Measurements from ENCODE around the gene IDH3G.
"Not testable (repeated sequence)": the region's sequence is repeated elsewhere in the genome, so short reads cannot be mapped to it uniquely, and the experiment has no call there.

Gene IDH3G

DNA sequence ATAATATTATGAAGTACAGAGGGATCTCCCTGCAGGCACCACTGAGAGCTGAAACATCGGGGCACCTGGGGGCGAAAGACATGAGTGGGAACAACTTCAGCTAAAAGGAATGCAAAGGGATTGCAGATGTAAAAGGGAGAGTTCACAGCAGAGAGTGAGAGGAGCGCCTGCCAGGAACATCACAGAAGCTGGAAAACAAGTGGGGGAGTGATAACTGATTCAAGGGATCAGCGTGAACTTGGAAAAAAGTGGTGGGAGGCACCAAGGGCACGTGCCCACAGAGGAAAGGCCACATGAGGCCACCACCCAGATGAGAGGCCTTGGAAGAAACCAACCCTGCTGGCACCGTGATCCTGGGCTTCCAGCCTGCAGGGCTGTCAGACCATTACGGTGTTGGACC lies 45.2 kb downstream of the IDH3G start:
- DNase-seq = not testable (repeated sequence)

DNA sequence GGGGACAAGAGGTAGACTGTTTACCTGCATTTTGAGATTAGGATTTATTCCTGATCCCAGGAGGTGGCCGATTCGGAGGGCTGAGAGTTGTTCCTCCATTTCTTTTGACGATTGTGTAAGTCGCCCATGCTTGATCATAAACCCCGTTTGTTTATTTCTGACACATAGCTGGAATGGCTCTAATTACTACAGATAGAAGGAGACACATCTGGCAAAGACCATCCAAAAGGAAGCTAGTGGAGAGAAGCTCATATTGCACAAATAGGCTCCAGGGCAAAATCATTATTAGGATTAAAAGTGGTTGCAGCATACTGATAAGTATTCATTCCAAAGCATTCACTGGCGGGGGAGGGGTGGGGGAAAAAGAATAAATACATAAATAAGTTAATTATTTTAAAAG lies 47.2 kb downstream of the IDH3G start:
- DNase-seq = not testable (repeated sequence)

DNA sequence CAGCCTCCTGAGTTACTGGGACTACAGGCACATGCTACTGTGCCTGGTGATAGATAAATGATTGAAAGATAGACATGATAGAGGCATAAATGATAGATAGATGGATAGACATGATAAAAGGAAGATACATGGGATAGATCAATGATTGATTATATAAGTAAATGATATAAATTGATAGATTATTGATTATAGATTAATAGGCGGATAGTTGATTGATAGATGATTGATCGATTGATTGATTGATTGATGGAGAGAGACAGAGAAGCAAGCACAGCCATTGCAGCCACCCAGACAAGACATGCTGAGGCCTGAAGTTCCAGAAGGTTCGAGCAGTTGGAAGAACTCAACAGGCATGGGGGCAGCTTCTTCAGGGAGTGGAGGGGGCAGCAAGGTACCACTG lies 47.8 kb downstream of the IDH3G start:
- DNase-seq = no peak

DNA sequence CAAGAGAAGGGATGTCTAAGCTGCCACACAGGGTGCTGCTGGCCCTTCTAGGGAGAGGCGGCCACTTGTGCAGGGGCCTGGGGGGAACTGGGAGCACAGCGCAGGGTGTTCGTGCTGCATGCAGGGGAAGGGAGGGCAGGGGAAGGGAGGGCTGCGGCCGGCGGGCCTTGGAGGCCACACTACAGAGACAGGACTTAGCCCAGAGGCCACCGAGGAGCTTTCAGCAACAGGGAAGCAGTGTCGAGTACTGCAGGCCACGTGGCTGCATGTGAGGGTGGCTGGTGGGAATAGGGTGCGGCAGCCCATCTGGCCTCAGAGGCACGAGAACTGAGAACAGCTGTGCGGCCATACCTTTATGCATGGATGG lies 49.1 kb downstream of the IDH3G start:
- not testable (repeated sequence) for DNase-seq

DNA sequence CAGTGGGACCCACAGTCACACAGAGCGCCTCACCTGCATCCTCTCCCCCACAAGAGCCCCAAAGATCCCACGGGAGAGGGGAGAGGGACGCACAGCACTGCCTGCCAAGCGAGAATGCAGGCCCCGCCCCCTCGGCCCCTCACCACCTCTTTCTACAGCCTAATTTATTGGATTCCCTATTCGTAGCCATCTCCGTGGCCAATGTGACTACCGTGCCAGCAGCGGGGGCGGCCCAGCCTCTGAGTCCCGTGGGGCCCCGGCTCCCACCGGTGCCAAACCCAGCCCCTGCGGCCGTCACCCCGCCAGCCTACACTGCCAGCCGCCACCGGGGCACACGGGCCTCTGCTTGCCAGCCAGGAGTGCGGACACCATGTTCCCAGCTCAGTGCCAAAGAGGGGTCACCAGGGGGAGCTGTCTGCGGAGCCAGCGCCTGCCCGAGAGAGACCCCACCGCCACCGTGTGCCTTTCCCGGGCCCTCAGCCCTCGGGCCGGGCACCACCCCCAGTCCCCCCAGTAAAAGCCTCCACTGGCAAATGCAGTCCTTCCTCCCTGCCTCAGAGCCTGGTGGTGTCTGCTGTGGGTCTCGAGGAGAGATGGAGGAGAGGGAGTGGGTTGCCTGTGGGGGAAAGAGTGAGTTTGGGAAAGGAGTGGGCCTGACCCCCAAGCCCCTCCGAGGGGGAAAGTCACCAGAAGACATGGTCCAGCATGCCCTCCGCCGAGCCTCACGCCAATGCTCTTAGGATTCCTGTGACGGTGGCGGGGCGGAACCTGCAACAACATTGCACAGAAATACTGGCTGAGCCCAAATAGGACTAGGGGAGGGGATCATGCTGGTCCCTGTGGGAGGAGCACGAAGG lies 49.7 kb downstream of the IDH3G start:
- DNase-seq = no peak

DNA sequence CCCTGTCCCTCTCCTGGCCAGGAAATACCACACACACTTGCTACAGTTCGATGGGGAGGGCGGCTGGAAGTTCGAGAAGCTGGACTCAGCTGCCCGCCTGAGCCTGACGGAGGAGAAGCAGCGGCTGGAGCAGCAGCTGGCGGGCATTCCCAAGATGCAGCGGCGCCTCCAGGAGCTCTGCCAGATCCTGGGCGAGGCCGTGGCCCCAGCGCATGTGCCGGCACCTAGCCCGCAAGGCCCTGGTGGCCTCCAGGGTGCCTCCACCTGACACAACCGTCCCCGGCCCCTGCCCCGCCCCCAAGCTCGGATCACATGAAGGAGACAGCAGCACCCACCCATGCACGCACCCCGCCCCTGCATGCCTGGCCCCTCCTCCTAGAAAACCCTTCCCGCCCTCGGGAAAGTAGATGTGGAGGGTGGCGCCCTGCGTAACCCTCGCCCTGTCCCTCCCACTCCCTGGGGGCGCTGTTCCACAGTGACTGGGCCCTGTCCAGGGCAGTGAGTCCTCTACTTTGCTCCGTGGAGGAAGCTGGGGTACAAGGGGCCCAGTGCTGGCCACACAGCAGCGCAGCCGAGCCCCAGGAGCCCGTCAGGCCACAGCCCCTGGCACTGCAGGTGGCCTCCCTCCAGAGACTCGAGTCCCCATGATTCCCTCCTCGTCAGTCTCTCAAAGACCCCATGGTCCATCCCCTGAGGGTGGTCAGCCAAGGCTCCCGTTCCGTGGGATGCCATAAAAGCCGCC lies 50.5 kb downstream of the IDH3G start:
- not testable (repeated sequence) for DNase-seq

DNA sequence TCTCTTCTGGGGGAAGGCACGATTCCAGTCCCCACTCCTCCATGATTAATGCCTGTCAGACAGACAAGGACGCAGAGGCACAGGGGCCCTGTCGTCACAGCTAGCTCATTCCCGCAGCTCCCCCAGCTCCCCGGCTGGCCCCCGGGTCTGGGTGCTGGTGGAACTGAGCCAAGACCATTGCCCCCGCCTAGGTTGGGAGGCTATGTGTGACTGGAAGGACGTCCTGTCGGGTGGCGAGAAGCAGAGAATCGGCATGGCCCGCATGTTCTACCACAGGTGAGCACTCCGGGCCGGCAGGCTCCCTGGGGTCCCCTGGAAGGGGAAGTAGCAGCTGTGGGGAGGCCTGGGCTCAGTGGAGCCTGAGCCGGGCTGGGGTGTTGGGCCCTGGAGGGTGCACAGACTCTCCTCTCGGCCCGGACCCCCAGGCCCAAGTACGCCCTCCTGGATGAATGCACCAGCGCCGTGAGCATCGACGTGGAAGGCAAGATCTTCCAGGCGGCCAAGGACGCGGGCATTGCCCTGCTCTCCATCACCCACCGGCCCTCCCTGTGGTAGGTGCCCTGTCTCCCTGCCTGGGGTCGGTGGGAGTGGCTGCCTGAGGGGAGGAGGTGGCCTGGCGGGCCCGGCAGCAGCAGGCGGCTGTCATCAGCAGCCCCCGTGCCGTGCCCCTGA lies 51.2 kb downstream of the IDH3G start:
- DNase-seq = not testable (repeated sequence)

DNA sequence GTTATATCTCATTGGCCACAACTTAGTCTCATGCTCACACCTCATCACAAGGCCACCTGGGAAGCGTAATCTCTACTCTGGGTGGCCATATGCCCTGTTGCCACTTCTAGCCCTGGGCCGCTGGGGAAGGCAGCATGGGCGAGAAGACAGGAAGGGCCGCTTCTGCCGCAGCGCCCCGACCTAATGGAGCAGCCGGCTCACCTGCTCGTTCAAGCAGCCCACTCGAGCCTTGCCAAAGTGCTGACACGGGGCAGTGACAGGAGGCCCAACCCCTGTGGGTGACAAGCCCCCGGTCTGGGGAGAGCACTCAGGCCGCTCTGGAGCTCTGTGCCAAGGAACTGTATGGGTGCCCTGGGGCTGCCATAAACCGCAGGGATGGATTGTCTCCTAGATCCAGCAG lies 52.1 kb downstream of the IDH3G start:
- not testable (repeated sequence) for DNase-seq

DNA sequence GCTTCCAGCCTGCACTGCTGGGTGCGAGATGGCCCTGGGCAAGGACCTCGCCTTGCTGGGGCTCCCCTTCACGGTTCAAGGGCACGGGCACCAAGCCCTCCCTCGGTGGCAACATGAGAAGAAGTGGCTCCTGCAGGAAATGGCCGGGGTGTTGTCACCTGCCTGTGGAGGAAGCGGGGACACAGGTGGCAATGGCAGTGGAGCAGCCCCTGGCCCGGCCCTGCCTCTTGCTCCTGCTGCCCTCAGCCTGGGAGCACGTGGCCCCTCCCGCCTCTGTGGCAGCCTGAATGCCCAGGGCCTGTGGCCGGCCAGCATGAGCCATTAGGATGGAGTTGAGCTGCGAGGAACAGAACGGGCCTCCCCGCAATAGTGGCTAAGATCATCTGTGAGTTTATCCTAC lies 52.7 kb downstream of the IDH3G start:
- DNase-seq = no peak

DNA sequence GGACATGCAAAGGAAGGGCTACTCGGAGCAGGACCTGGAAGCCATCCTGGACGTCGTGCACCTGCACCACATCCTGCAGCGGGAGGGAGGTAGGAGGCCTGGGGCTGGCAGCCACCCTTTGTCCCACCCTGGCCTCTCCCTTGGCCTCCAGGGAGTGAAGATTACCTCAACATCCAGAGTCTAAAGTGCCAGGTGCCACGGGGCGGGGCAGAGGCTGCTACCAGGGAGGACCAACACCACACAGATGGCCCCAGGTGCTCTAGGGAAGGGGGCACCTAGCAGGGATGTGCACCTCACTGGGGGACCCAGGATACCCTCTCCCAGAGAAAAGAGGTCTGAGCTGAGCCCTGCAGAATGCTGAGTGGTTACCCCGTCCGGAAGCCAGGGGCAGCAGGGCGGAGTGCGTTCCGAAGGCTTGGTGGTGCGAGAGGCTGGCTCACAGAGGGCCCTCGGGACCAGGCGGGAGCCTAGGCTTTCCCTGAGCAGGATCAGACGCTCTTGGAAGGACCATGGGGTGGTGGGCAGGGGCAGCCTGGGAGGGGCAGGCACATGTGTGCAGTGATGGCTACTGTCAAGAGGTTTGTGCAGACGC lies 53.4 kb downstream of the IDH3G start:
- no peak for DNase-seq

DNA sequence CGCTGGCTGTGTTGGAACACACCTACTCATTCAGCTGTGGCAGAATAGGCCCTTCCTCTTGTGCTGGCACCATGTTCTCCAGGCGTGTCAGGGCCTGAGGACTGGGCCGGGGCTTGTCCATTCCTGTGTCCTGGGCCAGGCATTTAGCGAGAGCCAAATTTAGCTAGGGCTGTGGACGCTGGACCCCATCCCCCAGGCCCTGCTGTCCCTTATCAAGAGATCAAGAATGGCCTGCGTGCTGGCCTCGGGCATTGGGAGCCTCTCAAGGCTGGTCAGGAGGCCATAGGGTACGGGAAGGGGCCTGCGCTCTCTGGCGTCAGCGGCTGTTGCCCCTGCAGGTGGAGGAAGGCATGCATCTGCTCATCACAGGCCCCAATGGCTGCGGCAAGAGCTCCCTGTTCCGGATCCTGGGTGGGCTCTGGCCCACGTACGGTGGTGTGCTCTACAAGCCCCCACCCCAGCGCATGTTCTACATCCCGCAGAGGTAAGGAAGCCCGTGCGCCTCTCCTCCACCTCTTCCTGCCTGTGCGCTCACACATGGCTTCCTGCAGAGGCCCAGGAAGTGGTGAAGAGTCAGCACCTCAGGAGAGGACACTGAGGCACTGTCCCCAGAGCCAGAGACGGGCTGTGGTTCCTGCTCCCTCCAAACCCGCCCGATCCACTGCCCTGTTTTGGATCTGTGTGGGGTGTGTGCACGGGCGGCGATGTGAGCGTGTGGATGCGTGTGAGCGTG lies 54.3 kb downstream of the IDH3G start:
- DNase-seq = peak; percentile 17 to 25

DNA sequence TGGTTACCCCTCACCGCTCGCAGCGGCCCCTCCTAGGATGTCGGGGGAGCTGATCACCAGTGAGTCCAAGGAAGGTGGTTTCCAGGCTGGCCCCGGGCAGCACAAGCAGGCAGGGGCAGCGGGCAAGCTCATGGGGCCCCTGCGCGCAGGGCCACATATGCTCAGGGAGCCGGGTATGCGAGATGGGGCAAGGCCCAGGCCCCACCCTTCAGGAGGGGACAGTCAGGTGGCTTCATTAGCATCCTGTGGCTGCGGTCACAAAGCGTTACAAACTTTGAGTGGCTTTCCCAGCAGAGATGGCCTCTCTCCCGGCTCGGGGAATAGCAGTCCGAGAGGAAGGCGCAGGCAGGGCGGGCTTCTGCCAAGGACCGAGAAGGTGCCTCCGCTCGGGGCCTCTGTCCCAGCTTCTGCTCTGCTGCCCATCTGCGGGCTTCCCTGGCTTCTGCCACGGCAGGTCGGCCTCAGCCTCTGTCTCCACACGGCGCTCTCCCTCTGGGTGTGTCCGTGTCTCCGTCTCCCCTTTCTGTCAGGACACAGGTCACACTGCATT lies 56.0 kb downstream of the IDH3G start:
- DNase-seq = no peak

DNA sequence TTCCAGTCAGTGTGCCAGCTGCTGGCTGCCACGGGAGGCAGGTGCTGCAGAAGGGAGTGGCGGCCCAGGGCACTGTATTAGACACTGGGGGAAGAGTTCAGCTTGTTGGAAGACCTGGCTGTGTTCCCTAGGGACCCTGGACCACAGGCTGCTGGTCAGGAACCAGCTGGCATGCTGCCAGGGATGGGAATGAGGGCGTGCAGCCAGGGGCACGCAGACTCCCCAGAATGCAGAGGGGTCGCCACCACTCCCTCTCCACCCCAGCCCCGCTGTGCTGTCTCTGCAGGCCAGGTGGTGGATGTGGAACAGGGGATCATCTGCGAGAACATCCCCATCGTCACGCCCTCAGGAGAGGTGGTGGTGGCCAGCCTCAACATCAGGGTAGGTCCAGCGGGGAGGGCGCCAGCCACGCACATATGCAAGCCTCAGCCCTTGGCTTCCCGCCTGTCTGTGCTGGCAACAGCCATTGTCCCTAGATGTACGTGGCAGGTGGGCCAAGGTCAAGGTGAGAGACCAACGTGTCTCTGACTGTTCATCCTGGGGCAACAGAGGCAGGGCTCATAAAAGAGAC lies 57.2 kb downstream of the IDH3G start:
- DNase-seq = no peak

DNA sequence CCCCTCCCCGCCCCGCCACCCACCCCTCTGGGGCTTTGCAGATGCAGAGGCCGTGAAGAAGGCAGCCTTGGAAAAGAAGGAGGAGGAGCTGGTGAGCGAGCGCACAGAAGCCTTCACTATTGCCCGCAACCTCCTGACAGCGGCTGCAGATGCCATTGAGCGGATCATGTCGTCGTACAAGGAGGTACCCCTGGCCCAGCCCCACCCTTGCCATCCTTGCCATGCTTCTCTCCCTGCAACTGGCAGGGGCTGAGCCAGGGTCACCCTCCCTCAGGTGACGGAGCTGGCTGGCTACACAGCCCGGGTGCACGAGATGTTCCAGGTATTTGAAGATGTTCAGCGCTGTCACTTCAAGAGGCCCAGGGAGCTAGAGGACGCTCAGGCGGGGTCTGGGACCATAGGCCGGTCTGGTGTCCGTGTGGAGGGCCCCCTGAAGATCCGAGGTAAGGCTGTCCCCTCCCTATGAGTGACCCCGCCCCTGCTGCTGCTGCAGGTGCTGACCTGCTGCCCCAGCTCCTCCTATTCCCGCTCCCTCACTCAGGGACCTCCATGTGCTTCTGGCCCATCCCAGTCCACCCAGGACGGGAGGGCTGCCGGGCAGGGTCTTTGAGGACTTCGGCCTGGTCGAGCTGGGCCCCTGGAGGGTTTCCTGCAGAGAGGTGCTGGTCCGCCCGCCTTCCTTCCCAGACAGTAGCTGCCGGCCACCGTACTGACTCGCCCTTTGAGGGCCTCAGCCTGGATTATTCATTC lies 57.9 kb downstream of the IDH3G start:
- DNase-seq = no peak
